GM18498 (cell line): ENCODE results near the gene MAZ.
"Not testable (repeated sequence)": the region's sequence is repeated elsewhere in the genome, so short reads cannot be mapped to it uniquely, and the experiment has no call there.

Experiments used
- ATAC-seq: cut with Tn5 transposase; IDR thresholded peaks from one replicate; pipeline ENCODE4 v1.9.1; 2021; ENCODE audit warnings: mild to moderate bottlenecking, moderate library complexity; ENCODE audit not compliant: unreplicated experiment

MAZ gene

DNA sequence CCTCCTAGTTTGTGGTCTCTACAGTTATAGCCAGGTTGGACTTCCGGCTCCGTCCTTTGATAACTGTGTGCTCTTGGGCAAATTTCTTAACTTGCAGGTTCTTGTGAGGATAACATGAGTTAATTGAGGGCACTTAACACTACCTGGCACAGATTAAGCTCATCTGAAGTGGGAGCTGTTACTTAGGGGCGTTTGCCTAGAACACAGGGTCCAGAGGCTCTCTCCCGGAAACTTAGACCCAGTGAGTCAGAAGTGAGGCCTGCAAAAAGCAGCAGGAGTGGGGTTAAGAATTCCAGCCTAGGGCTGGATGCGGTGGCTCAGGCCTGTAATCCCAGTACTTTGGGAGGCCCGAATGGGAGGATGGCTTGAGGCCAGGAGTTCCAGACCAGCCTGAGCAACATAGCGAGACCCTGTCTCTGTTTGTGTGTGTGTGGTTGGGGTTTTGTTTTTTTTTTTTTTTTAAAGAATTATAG, 15.3 kb downstream of the MAZ start:
- ATAC-seq, result no peak

GRCh38 chr16:29824589-29825144, 18.3 kb downstream of the MAZ start:
- no peak for ATAC-seq

DNA sequence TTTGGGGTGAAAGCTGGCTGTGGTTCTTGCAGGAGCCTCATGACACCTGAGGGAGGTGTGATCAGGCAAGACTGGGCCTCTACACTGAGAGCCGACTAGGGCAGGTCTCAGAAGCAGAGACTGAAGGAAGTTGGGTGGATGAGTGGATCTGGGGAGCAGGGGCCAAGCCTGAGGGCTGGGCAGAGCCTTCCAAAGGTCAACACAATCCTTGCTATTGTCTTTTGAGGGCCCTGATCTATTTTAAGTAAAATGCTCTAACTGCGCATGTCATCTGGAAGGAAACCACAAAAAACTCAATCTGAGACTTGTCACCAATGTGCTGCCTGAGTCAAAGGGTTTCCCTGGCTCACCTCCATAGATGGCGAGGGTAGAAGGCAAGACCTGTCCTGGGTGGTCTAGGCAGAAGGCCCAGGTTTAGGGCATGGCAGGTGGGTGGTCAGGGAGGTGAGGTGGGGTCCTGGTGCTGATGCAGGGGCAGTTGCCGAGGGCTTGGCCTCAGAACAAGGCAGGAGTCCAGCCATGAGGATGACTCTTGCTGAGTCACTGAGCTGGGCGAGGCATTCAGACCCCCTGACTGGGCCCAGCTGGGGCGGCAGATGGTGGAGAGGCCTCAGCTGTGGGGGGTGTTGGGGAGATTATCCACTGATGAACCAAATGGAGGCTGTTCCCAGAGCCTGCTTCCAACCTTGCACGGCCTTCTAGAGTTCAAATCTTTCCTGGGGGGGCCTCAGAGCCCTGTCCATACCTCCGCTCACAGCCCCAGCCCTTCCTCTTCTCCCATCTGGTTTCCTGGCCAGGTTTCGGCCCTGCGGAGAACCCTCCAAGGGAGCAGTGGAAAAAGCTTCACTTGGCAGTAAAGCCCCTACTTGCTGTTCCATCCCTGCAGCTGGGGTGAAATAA, 19.1 kb downstream of the MAZ start:
- no peak for ATAC-seq

GRCh38 chr16:29826342-29826695, 20.0 kb downstream of the MAZ start:
- no peak for ATAC-seq

DNA sequence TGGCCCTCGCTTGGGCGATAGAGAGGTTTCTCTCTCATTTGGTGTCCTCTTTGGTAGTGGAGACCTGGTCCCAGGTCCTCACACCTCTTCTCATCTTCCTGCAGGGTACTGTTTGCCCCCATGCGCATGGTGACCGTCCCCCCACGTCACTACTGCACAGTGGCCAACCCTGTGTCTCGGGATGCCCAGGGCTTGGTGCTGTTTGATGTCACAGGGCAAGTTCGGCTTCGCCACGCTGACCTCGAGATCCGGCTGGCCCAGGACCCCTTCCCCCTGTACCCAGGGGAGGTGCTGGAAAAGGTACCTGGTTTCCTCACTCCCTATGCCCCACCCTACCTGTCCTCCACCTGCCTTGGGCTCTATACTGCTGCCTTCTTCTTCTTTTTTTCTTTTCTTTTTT, 24.4 kb downstream of the MAZ start:
- no peak for ATAC-seq

DNA sequence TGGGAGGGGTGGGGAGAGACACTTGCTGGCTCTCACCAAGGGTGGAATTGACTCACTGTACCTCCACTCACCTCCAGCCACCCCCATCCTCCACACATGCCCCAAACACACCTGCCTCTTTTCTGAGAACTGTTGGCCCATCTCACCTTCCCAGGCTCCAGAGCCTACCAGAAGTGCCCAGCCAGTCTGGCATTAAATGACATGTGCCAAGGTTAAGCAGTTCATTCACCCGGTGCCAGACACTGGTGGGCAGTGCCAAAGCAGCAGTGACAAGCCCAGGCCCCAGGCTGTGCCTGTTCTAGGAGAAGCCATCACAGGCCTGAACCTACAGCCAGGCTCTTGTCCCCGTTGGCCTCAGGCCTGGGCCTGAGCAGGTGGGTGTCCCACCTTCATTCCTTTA, 25.2 kb downstream of the MAZ start:
- ATAC-seq, result no peak

- ATAC-seq, result not testable (repeated sequence)
Measured at GRCh38 chr16:29833219-29833618, 26.9 kb downstream of the MAZ start.

DNA sequence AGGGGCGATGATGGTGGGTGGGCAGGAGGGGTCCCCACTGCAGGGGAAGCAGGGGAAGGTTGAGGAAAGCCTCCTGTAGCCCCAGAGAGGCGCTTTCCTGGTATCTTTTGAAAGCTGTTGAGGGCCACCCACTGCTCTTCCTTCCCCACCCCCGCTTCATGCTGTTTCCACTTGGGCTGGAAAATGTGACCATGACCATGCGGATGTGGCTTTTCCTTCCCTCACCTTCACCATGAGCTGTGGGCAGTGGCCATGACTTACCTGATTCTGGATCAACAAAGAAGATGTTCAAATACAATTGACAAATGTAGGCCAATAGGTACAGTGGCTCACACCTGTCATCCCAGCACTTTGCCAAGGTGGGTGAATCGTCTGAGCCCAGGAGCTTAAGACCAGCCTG, 27.8 kb downstream of the MAZ start:
- ATAC-seq, result no peak

- no peak for ATAC-seq
Measured at GRCh38 chr16:29835926-29836325, 29.6 kb downstream of the MAZ start.

- no peak for ATAC-seq
Measured at GRCh38 chr16:29836623-29837022, 30.3 kb downstream of the MAZ start.

GRCh38 chr16:29837841-29838240, 31.5 kb downstream of the MAZ start:
- no peak for ATAC-seq

- ATAC-seq, result no peak
Measured at GRCh38 chr16:29839822-29840221, 33.5 kb downstream of the MAZ start.

DNA sequence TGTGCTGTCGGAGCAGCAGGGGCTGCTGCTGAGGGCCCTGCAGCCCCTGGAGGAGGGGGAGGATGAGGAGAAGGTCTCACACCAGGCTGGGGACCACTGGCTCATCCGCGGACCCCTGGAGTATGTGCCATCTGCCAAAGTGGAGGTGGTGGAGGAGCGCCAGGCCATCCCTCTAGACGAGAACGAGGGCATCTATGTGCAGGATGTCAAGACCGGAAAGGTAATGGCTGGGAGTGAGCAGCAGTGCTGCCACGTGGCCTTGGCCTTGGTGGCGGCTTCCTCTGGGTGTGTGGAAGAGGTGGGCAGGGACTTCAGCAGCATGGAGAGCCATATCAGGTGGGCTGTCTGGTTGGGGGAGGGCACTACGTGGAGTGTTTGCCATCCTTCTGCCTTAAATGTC, 33.9 kb downstream of the MAZ start:
- no peak for ATAC-seq

- ATAC-seq, result no peak
Measured at GRCh38 chr16:29841631-29842030, 35.3 kb downstream of the MAZ start.

DNA sequence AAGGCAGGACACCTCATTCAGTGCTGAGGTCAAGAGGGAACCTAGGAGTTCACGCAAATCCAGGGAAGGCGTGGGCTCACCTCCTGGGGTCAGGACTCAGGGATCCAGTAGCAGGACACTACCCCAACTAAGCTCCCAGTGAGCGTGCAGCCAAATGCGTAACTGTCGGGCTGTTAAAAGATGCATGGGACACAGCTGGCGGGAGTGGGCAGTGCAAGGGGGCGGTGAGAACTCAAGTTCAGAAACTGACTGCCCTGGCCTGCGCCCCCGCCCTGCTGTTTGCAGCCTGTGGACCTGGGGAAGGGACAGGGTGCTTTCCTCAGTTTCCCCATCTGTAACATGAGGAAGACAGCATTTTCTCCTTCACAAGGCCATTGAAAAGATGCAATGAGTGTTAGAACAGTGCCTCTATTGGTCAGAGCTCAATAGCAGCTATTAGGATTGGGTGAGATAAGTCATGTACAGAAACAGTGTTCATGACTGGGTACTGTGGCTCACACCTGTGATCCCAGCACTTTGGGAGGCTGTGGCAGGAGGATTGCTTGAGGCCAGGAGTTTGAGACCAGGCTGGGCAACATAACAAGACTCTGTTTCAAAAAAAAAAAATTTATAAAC, 36.5 kb downstream of the MAZ start:
- no peak for ATAC-seq

- no peak for ATAC-seq
Measured at GRCh38 chr16:29843931-29844330, 37.6 kb downstream of the MAZ start.

- no peak for ATAC-seq
Measured at GRCh38 chr16:29844575-29845331, 38.4 kb downstream of the MAZ start.

DNA sequence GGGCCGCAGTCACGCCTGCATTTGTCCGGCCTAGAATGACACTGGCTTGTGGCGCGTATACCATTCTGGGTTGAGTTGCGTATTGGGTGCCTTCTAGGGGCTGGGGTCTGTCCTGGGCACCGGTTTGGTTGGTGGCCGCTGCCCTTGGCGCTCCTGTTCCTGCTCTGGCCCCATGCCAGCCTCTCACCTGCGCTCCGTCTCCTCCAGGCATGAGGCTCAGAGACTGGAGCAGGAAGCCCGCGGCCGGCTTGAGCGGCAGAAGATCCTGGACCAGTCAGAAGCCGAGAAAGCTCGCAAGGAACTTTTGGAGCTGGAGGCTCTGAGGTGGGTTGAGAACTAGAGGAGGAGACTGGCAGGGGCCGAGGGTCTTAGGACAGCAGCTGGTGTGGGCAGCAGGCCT, 39.3 kb downstream of the MAZ start:
- ATAC-seq, result no peak

DNA sequence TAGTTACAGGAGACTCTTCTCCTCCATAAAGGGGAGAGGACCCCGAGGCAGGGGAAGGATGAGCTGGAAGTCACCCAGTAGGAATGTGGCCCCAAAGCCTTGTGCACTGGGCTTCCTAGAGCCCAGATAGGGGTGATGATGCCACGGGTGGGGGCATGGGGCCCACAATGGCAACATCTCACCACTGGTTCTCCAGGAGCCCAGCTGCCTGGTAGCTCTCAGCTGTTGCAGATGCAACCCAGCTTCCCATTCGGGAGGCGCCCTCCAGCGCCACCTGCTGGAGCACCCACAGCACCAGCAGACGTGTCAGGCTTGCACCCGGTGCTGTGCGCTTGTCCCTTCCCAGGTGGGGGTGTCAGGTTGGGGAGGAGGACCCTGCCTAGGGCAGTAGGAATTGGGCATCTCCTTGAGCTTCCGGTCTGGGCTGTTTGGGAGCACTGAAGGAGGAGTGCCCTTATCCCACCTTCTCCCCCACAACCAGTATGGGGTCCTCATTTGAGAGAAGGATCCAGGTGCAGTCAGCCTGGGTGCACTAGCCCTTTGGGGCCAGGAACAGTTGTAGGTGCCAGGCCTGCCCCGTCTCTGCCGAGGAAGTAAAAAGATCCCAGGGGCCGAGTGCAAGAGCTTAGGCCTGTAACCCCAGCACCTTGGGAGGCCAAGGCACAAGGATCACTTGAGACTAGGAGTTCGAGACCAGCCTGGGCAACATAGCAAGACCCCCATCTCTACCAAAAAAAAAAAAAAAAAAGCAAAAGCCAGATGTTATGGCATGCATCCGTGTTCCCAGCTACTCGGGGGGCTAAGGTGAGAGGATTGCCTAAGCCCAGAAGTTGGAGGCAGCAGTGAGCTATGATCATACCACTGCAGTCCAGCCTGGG, 42.3 kb downstream of the MAZ start:
- no peak for ATAC-seq

DNA sequence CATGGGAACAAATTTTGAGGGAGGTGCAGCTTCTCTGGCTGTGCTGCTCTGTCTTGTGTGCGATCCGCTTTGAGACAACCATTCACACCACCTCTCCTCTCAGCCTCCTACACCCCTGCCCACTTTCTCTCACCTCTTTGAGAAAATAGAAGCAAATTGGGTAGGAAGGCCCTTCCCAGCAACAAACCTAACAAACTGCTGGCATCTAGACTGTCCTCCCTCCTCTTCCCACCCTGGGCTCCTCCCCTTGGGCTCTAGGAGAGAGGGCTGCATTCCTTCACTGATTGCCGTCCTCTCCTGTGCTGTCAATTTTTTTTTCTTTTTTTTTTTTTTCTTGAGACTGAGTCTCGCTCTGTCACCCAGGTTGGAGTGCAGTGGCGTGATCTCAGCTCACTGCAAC, 43.2 kb downstream of the MAZ start:
- no peak for ATAC-seq
